ENCODE data around the gene MYO1D. TPM values are rescaled to one million over a fixed set of nuclear protein-coding genes. Genes with fewer than 3 reads are reported as not detected.
"Not testable (repeated sequence)": the region's sequence is repeated elsewhere in the genome, so short reads cannot be mapped to it uniquely, and the experiment has no call there.

Gene MYO1D
- polyA plus RNA-seq, result 10 to 100 TPM; 62.9 to 80.1 (median 73.6) TPM
- long read RNA-seq, donor 1, result 0 reads
- long read RNA-seq, donor 2, full-length matches to known transcripts, result 5 of 5 reads
- long read RNA-seq, donor 2, partial matches to known transcripts, result 0 of 5 reads
- long read RNA-seq, donor 2, other reads (novel, unspliced or antisense), result 0 of 5 reads
- long read RNA-seq, donor 3, partial matches to known transcripts, result 21 of 23 reads
- long read RNA-seq, donor 3, other reads (novel, unspliced or antisense), result 0 of 23 reads
- long read RNA-seq, donor 4, result 0 reads
- long read RNA-seq, donor 5, result 0 reads
- long read RNA-seq, donor 6, full-length matches to known transcripts, result 6 of 12 reads
- long read RNA-seq, donor 6, partial matches to known transcripts, result 6 of 12 reads
- long read RNA-seq, donor 6, other reads (novel, unspliced or antisense), result 0 of 12 reads
- long read RNA-seq, donor 7, result 0 reads
- long read RNA-seq, donor 8, result 0 reads
- long read RNA-seq, donor 9, partial matches to known transcripts, result 0 of 1 reads
- long read RNA-seq, donor 9, other reads (novel, unspliced or antisense), result 0 of 1 reads
- long read RNA-seq, donor 10, full-length matches to known transcripts, result 9 of 14 reads
- long read RNA-seq, donor 10, partial matches to known transcripts, result 5 of 14 reads
- long read RNA-seq, donor 10, other reads (novel, unspliced or antisense), result 0 of 14 reads

DNA sequence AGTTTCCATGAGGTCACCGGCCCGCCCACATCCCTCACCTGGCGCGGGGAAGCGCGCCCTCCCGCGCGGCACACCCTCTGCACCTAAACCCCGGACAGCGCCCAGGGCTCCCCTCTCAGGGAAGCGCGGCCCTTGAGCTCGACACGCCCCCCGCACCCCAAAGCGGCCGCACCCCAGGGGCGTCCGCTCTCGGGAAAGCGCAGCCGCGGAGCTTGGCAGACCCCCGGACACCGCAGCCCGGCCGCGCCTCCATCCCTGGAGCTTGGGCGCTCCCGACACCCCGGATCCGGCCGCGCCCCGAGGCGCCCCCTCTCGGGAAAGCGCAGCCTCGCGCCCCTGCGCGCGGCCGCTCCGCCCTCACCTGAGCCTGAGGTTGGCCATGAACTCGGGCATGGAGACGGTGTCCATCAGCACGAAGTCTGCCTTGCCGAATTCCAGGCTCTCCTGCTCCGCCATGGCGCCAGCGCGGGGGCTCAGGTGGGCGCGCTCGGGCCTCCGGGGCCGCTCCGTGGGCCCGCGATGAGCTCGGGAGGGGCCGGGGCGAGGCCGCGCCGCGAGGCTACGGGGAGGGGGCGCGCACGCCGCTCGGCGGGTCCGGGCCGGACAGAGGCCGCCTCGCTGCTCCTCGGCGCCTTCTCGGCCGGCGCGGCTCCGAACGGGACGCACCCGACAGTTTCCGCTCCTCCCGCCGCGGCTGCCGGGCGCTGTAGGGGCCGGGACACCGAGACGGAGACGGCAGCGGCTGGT lies at the start of gene MYO1D:
Gene MYO1D, minus strand, starts transcription at position 708 of the 747 bp plus-strand sequence. Its CDS starts 252 bp downstream, at position 456.
- Histone ChIP-seq H3K27ac (ENCODE audit: low read depth in 1 of 3, low read length in 2 of 3) (peak within 1 kb of the TSS; percentile 87 to 100 (median 99)), H3K4me1 (ENCODE audit: control insufficient read depth in 3 of 3, insufficient read depth in 2 of 3, low read depth in 1 of 3, low read length in 2 of 3) (peaks cover 3 to 45% (median 4%) of the 10 kb centered on the region in 3 donors), H3K4me3 (ENCODE audit: low read depth in 1 of 3, low read length in 3 of 3) (peak within 1 kb of the TSS; percentile 55 to 92 (median 90)), H3K9me3 (ENCODE audit: control insufficient read depth in 2 of 2, insufficient read depth in 1 of 2, low read depth in 1 of 2, low read length in 1 of 2) (no peaks in the 10 kb centered on the region), H3K36me3 (ENCODE audit: control insufficient read depth in 3 of 3, insufficient read depth in 2 of 3, low read depth in 1 of 3, low read length in 3 of 3) (no peaks in the 10 kb centered on the region), H3K27me3 (ENCODE audit: control insufficient read depth in 3 of 3, insufficient read depth in 3 of 3, low read length in 3 of 3) (no peaks in the 10 kb centered on the region)
- 0 to 1% (median 1%) methylated on average over 52 to 101 of the region's 101 CpGs for WGBS, 3 donors
- DNase-seq (peak; percentile 81 to 95), FAIRE-seq (no peak)

DNA sequence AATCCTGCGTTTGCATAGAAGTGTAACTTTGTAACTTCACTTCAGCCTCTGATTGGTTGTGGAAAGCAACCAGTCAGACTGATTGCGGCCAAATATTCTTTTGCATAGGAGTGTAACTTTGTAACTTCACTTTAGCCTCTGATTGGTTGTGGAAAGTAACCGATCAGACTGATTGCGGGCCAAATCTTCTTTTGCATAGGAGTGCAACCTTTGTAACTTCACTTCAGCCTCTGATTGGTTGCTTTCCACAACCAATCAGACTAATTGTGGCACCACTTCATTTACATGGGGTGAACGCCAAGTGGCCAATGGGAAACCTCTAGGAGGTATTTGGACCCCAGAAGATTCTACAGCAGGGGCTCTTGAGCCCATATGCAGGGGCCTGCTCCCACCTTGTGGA lies 49.3 kb upstream of the MYO1D start:
- FAIRE-seq, result no peak
- no peak overlapping the region for H3K4me3 ChIP-seq (ENCODE audit: low read depth in 1 of 3, low read length in 3 of 3)
- peaks cover 0 to 5% (median 0%) of the 10 kb centered on the region in 3 donors for H3K36me3 ChIP-seq (ENCODE audit: control insufficient read depth in 3 of 3, insufficient read depth in 2 of 3, low read depth in 1 of 3, low read length in 3 of 3)
- no peak for DNase-seq
- H3K9me3 ChIP-seq (ENCODE audit: control insufficient read depth in 2 of 2, insufficient read depth in 1 of 2, low read depth in 1 of 2, low read length in 1 of 2), result no peaks in the 10 kb centered on the region
- no peaks in the 10 kb centered on the region for H3K27me3 ChIP-seq (ENCODE audit: control insufficient read depth in 3 of 3, insufficient read depth in 3 of 3, low read length in 3 of 3)
- H3K27ac ChIP-seq (ENCODE audit: low read depth in 1 of 3, low read length in 2 of 3), result no peak overlapping the region
- 90 to 91% (median 91%) methylated on average over 5 of the region's 5 CpGs for WGBS, 3 donors
- H3K4me1 ChIP-seq (ENCODE audit: control insufficient read depth in 3 of 3, insufficient read depth in 2 of 3, low read depth in 1 of 3, low read length in 2 of 3), result peaks cover 0 to 14% (median 2%) of the 10 kb centered on the region in 3 donors

DNA sequence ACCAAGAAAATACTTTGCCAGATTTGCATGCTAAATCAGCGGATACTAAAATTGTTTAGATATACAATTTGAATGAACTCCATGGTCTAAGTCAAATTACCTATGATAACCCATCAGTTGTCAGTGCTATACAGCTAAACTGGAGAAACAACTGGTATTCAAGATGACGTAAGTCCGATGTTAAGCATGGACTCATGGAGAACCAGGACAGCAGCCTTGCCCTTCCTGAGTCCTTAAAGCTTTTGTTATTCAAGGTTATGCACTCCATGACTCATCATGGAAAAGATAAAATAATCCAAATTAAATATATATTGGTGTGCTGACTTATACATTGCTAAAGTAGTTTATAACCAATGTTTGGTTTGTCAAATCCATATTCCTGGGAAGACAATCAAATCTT lies 47.0 kb upstream of the MYO1D start:
- WGBS, 3 donors, result 87 to 93% (median 93%) methylated on average over 3 of the region's 3 CpGs
- H3K4me3 ChIP-seq (ENCODE audit: low read depth in 1 of 3, low read length in 3 of 3); H3K4me1 ChIP-seq (ENCODE audit: control insufficient read depth in 3 of 3, insufficient read depth in 2 of 3, low read depth in 1 of 3, low read length in 2 of 3); DNase-seq; H3K36me3 ChIP-seq (ENCODE audit: control insufficient read depth in 3 of 3, insufficient read depth in 2 of 3, low read depth in 1 of 3, low read length in 3 of 3); H3K27me3 ChIP-seq (ENCODE audit: control insufficient read depth in 3 of 3, insufficient read depth in 3 of 3, low read length in 3 of 3); H3K27ac ChIP-seq (ENCODE audit: low read depth in 1 of 3, low read length in 2 of 3); H3K9me3 ChIP-seq (ENCODE audit: control insufficient read depth in 2 of 2, insufficient read depth in 1 of 2, low read depth in 1 of 2, low read length in 1 of 2); FAIRE-seq: not testable (repeated sequence)

DNA sequence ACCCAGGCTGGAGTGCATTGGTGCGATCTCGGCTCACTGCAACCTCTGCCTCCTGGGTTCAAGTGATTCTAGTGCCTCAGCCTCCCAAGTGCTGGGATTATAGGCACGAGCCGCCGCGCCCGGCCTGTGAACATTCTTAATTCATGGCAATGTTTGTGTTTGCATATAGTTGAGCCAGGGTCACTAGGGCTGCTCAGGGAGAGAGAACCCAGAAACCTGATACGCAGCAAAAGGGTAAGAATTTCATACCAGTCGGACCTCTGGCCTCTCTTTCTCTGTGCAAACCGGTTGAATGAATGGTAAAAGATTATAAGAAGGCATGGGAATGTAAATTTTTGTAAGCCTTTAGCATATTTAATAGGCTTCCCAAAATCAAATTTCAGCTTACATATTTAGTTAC lies 44.1 kb upstream of the MYO1D start:
- no peaks in the 10 kb centered on the region for H3K36me3 ChIP-seq (ENCODE audit: control insufficient read depth in 3 of 3, insufficient read depth in 2 of 3, low read depth in 1 of 3, low read length in 3 of 3)
- no peak overlapping the region for H3K27ac ChIP-seq (ENCODE audit: low read depth in 1 of 3, low read length in 2 of 3)
- DNase-seq, result no peak
- H3K27me3 ChIP-seq (ENCODE audit: control insufficient read depth in 3 of 3, insufficient read depth in 3 of 3, low read length in 3 of 3), result no peaks in the 10 kb centered on the region
- no peak overlapping the region for H3K4me3 ChIP-seq (ENCODE audit: low read depth in 1 of 3, low read length in 3 of 3)
- WGBS, 3 donors, result 83 to 92% (median 90%) methylated on average over 10 of the region's 10 CpGs
- no peaks in the 10 kb centered on the region for H3K4me1 ChIP-seq (ENCODE audit: control insufficient read depth in 3 of 3, insufficient read depth in 2 of 3, low read depth in 1 of 3, low read length in 2 of 3)
- no peaks in the 10 kb centered on the region for H3K9me3 ChIP-seq (ENCODE audit: control insufficient read depth in 2 of 2, insufficient read depth in 1 of 2, low read depth in 1 of 2, low read length in 1 of 2)
- FAIRE-seq, result no peak

DNA sequence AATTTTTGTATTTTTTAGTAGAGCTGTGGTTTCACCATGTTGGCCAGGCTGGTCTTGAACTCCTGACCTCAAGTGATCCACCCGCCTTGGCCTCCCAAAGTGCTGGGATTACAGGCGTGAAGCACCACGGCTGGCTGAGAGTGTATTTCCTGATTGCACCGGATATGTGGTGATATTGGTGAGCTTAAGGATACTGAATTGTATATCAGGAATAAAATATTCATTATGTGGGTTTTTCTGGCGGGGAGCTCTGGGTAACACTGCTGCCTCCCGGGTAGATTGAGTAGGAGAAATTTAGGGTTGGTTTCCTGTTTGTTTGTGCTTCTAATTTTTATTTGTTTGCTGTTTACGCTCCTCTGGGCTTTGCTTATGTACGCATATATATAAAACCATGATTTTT lies 43.4 kb upstream of the MYO1D start:
- no peak for FAIRE-seq
- DNase-seq, result no peak
- no peak overlapping the region for H3K27ac ChIP-seq (ENCODE audit: low read depth in 1 of 3, low read length in 2 of 3)

DNA sequence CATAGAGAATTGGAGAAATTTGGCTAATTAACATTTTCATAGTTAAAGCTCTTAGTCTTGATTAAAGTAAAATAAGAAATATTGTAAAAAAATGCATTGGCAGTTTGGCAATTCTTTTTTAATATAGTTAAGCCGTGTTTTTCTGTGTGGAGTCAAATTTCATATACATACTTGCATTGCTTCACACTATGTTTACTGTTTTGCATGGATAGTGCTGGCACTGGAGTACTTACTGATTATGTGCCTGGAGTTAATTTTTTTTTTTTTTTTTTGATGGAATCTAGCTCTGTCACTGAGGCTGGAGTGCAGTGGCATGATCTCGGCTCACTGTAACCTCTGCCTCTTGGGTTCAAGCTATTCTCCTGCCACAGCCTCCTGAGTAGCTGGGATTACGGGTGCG lies 43.0 kb upstream of the MYO1D start:
- not testable (repeated sequence) for H3K9me3 ChIP-seq (ENCODE audit: control insufficient read depth in 2 of 2, insufficient read depth in 1 of 2, low read depth in 1 of 2, low read length in 1 of 2); H3K36me3 ChIP-seq (ENCODE audit: control insufficient read depth in 3 of 3, insufficient read depth in 2 of 3, low read depth in 1 of 3, low read length in 3 of 3); H3K4me1 ChIP-seq (ENCODE audit: control insufficient read depth in 3 of 3, insufficient read depth in 2 of 3, low read depth in 1 of 3, low read length in 2 of 3); H3K27me3 ChIP-seq (ENCODE audit: control insufficient read depth in 3 of 3, insufficient read depth in 3 of 3, low read length in 3 of 3); FAIRE-seq; H3K27ac ChIP-seq (ENCODE audit: low read depth in 1 of 3, low read length in 2 of 3); DNase-seq; H3K4me3 ChIP-seq (ENCODE audit: low read depth in 1 of 3, low read length in 3 of 3)
- 80 to 91% (median 90%) methylated on average over 4 of the region's 4 CpGs for WGBS, 3 donors

More for the DNA sequence above, 43.4 kb upstream of the MYO1D start:
- H3K27me3 ChIP-seq (ENCODE audit: control insufficient read depth in 3 of 3, insufficient read depth in 3 of 3, low read length in 3 of 3), result no peaks in the 10 kb centered on the region
- WGBS, 3 donors, result 67 to 76% (median 73%) methylated on average over 8 of the region's 8 CpGs
- H3K36me3 ChIP-seq (ENCODE audit: control insufficient read depth in 3 of 3, insufficient read depth in 2 of 3, low read depth in 1 of 3, low read length in 3 of 3), result no peaks in the 10 kb centered on the region
- no peaks in the 10 kb centered on the region for H3K9me3 ChIP-seq (ENCODE audit: control insufficient read depth in 2 of 2, insufficient read depth in 1 of 2, low read depth in 1 of 2, low read length in 1 of 2)
- no peaks in the 10 kb centered on the region for H3K4me1 ChIP-seq (ENCODE audit: control insufficient read depth in 3 of 3, insufficient read depth in 2 of 3, low read depth in 1 of 3, low read length in 2 of 3)
- H3K4me3 ChIP-seq (ENCODE audit: low read depth in 1 of 3, low read length in 3 of 3), result no peak overlapping the region

DNA sequence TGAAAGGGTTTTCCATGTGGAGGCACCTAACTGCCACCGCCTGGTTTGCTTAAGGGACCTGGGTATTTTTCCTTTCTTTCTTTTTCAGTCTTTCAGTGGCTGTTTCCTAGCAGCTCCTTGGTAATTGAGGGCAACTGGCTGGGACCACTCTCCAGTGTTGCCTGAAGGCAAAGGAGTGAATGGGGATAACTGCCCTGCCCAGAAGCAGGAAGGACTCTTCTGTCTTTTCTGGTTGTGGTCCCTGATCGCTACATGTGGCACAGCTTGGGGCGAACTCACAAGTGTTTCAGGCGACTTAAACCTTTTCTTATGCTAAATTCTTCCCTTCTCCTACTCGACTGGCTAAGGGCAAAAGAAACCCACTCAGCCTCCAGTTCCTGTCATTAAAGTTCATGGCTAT lies 40.9 kb upstream of the MYO1D start:
- 84 to 91% (median 88%) methylated on average over 5 of the region's 5 CpGs for WGBS, 3 donors
- H3K27me3 ChIP-seq (ENCODE audit: control insufficient read depth in 3 of 3, insufficient read depth in 3 of 3, low read length in 3 of 3), result no peaks in the 10 kb centered on the region
- FAIRE-seq, result no peak
- no peaks in the 10 kb centered on the region for H3K4me1 ChIP-seq (ENCODE audit: control insufficient read depth in 3 of 3, insufficient read depth in 2 of 3, low read depth in 1 of 3, low read length in 2 of 3)
- H3K9me3 ChIP-seq (ENCODE audit: control insufficient read depth in 2 of 2, insufficient read depth in 1 of 2, low read depth in 1 of 2, low read length in 1 of 2), result no peaks in the 10 kb centered on the region
- no peak for DNase-seq
- H3K36me3 ChIP-seq (ENCODE audit: control insufficient read depth in 3 of 3, insufficient read depth in 2 of 3, low read depth in 1 of 3, low read length in 3 of 3), result no peaks in the 10 kb centered on the region
- H3K4me3 ChIP-seq (ENCODE audit: low read depth in 1 of 3, low read length in 3 of 3), result no peak overlapping the region
- no peak overlapping the region for H3K27ac ChIP-seq (ENCODE audit: low read depth in 1 of 3, low read length in 2 of 3)

DNA sequence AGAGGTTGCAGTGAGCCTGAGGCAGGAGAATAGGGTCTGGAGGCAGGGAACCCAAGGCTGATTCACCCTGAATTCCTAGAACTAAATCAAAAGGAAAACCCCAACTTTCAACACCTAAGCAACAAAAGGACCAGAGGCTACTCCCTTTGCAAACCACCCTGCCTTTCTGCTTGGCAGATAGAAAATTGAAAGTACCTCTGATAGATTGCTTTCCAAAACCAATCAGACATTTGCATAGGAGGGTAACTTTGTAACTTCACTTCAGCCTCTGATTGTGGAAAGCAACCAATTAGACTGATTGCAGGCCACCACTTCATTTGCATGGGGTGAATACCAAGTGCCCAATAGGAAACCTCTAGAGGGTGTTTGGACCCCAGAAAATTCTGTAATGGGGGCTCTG lies 40.2 kb upstream of the MYO1D start:
- Histone ChIP-seq H3K36me3 (ENCODE audit: control insufficient read depth in 3 of 3, insufficient read depth in 2 of 3, low read depth in 1 of 3, low read length in 3 of 3) (no peaks in the 10 kb centered on the region), H3K4me3 (ENCODE audit: low read depth in 1 of 3, low read length in 3 of 3) (no peak overlapping the region), H3K4me1 (ENCODE audit: control insufficient read depth in 3 of 3, insufficient read depth in 2 of 3, low read depth in 1 of 3, low read length in 2 of 3) (peaks cover 0 to 4% (median 0%) of the 10 kb centered on the region in 3 donors), H3K27ac (ENCODE audit: low read depth in 1 of 3, low read length in 2 of 3) (no peak overlapping the region), H3K27me3 (ENCODE audit: control insufficient read depth in 3 of 3, insufficient read depth in 3 of 3, low read length in 3 of 3) (no peaks in the 10 kb centered on the region), H3K9me3 (ENCODE audit: control insufficient read depth in 2 of 2, insufficient read depth in 1 of 2, low read depth in 1 of 2, low read length in 1 of 2) (no peaks in the 10 kb centered on the region)
- no peak for FAIRE-seq
- no peak for DNase-seq

Measured in small intestine (tissue), 16 donors.